Measurements from ENCODE around the gene DCTPP1. TPM values are rescaled to one million over a fixed set of nuclear protein-coding genes. Genes with fewer than 3 reads are reported as not detected.

DCTPP1 gene
- total RNA-seq, 2 experiments from 2014 or later, result 98.4 to 105 TPM

GRCh38 chr16:30447512-30448226, 17.8 kb upstream of the DCTPP1 start:
- Mint-ChIP-seq H3K36me3 (ENCODE audit: low read depth) (peaks cover 22% of the 10 kb centered on the region), H3K27me3 (no peaks in the 10 kb centered on the region), H3K27ac (no peak overlapping the region), H3K4me3 (no peak overlapping the region), H3K4me1 (ENCODE audit: low read depth) (peaks cover 47% of the 10 kb centered on the region), H3K9me3 (no peaks in the 10 kb centered on the region)
- ChIA-PET CTCF (interaction anchor here (1.4 to 12.0 kb wide), 6 partner anchors 10 to 151 kb away, joined by 3 to 84 read pairs (median 10); partner anchors contain the start of genes DCTPP1 and ITGAL), POLR2A (interaction anchor here (1.0 to 5.1 kb wide), 4 partner anchors 10 to 50 kb away, joined by 3 to 44 read pairs (median 12); partner anchors contain the start of gene ITGAL)
- ATAC-seq (no peak), DNase-seq (no peak)
- intact Hi-C loops (cut with micrococcal nuclease), result loop anchor here (2.0 to 5.0 kb wide), 2 partner anchors 27 to 40 kb away; no protein-coding TSS in a partner anchor
- no peak for TF ChIP-seq CTCF (IDR thresholded peaks at IDR 0.05)

DNA sequence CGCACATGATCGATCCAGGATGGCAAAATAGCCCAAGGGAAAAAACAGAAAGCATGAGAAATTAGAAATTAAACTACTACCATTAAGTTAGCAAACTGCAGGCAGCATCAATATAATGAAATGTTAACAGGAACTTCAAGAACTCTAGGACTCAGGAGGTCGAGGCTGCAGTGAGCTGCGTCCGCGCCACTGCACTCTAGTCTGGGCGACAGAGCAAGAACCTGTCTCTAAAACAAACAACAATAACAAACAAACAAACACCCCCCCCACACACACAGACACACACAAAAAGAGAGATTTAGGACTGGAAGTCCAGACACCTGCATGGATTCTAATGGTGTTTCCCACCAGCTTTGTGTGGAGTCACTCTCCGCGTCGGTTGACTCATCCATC, 16.4 kb upstream of the DCTPP1 start:
- peaks cover 43% of the 10 kb centered on the region for H3K4me1 Mint-ChIP-seq (ENCODE audit: low read depth)
- DNase-seq (no peak), ATAC-seq (no peak)
- no peaks in the 10 kb centered on the region for H3K9me3 Mint-ChIP-seq
- ChIA-PET POLR2A (interaction anchor here (0.6 to 5.1 kb wide), 9 partner anchors 10 to 89 kb away, joined by 3 to 44 read pairs (median 4); partner anchors contain the start of genes DCTPP1, ITGAL and ZNF747), CTCF (interaction anchor here (1.4 to 12.0 kb wide), 5 partner anchors 8 to 29 kb away, joined by 3 to 84 read pairs (median 14); partner anchors contain the start of genes DCTPP1 and ITGAL)
- peak overlapping the region; percentile 91 for H3K27ac Mint-ChIP-seq
- H3K4me3 Mint-ChIP-seq, result peak overlapping the region; percentile 93
- intact Hi-C loops (cut with micrococcal nuclease), result loop anchor here (5.0 kb wide), 1 partner anchor 41 kb away; no protein-coding TSS in a partner anchor
- H3K27me3 Mint-ChIP-seq, result no peaks in the 10 kb centered on the region
- no peak for TF ChIP-seq CTCF (IDR thresholded peaks at IDR 0.05)
- peaks cover 22% of the 10 kb centered on the region for H3K36me3 Mint-ChIP-seq (ENCODE audit: low read depth)

GRCh38 chr16:30445408-30446202, 15.8 kb upstream of the DCTPP1 start, which contains the start of gene SEPHS2:
SEPHS2 (minus strand) TSS chr16:30445874; CDS start chr16:30445727, 147 bp downstream.
- intact Hi-C loops (cut with micrococcal nuclease), result loop anchor here (5.0 kb wide), 1 partner anchor 42 kb away; no protein-coding TSS in a partner anchor
- ChIA-PET CTCF (interaction anchor here (0.8 to 6.4 kb wide), 8 partner anchors 9 to 158 kb away, joined by 3 to 49 read pairs (median 3); partner anchors contain the start of genes DCTPP1 and ITGAL), POLR2A (interaction anchor here (1.0 to 5.1 kb wide), 13 partner anchors 9 to 89 kb away, joined by 3 to 44 read pairs (median 4); partner anchors contain the start of genes DCTPP1, ITGAL and ZNF747)
- Mint-ChIP-seq H3K4me1 (ENCODE audit: low read depth) (peaks cover 39% of the 10 kb centered on the region), H3K27me3 (no peaks in the 10 kb centered on the region), H3K9me3 (no peaks in the 10 kb centered on the region), H3K27ac (peak within 1 kb of the TSS; percentile 91), H3K36me3 (ENCODE audit: low read depth) (peaks cover 22% of the 10 kb centered on the region), H3K4me3 (peak within 1 kb of the TSS; percentile 93)
- ATAC-seq, result peak; percentile 97
- peak; percentile 100 for DNase-seq
- peak; percentile 23 for TF ChIP-seq CTCF (IDR thresholded peaks at IDR 0.05)

GRCh38 chr16:30445149-30445407, 15.2 kb upstream of the DCTPP1 start:
- peaks cover 22% of the 10 kb centered on the region for H3K36me3 Mint-ChIP-seq (ENCODE audit: low read depth)
- no peak for TF ChIP-seq CTCF (IDR thresholded peaks at IDR 0.05)

More at GRCh38 chr16:30445149-30445407, 15.2 kb upstream of the DCTPP1 start:
- ChIA-PET POLR2A (interaction anchor here (1.2 to 5.1 kb wide), 10 partner anchors 9 to 51 kb away, joined by 3 to 44 read pairs (median 6); partner anchors contain the start of genes DCTPP1 and ITGAL), CTCF (interaction anchor here (0.8 to 6.4 kb wide), 8 partner anchors 9 to 159 kb away, joined by 3 to 49 read pairs (median 3); partner anchors contain the start of genes DCTPP1 and ITGAL)
- intact Hi-C loops (cut with micrococcal nuclease), result loop anchor here (5.0 kb wide), 1 partner anchor 42 kb away; no protein-coding TSS in a partner anchor
- Mint-ChIP-seq H3K4me1 (ENCODE audit: low read depth) (peaks cover 35% of the 10 kb centered on the region), H3K27me3 (no peaks in the 10 kb centered on the region), H3K27ac (peak overlapping the region; percentile 86), H3K4me3 (peak overlapping the region; percentile 93), H3K9me3 (no peaks in the 10 kb centered on the region)
- DNase-seq (no peak), ATAC-seq (peak; percentile 23)

Data from activated CD8-positive, alpha-beta T cell treated with anti-CD3 and anti-CD28 coated beads for 36 hours (primary cell).